Activated CD8-positive, alpha-beta T cell treated with anti-CD3 and anti-CD28 coated beads, Interleukin-2, amount 10 ng/mL, durations not matched to agents 7 days and 5 days (primary cell): ENCODE results near the gene DUOX1. TPM values are rescaled to one million over a fixed set of nuclear protein-coding genes. Genes with fewer than 3 reads are reported as not detected.
"Not testable (repeated sequence)": the region's sequence is repeated elsewhere in the genome, so short reads cannot be mapped to it uniquely, and the experiment has no call there.

Source experiments
- ATAC-seq: fragments of 150-1000 bp; cut with Tn5 transposase; one replicate; pipeline ENCODE4 v1.10.0; 2021; ENCODE audit warnings: moderate library complexity
- CTCF ChIA-PET: fragments of 350-600 bp; sonication (Branson Sonifier 250); formaldehyde crosslinking; loops from one replicate; lab custom pipeline; 2021; ENCODE audit warnings: antibody characterized with exemption; lab: Charles Lee
- POLR2A ChIA-PET: fragments of 350-600 bp; sonication (Branson Sonifier 250); formaldehyde crosslinking; loops from one replicate; lab custom pipeline; 2021; ENCODE audit warnings: antibody characterized with exemption; lab: Charles Lee
- DNase-seq: peaks from one replicate; pipeline ENCODE4 v3.0.0-alpha.2; 2020
- H3K27ac Mint-ChIP-seq: one replicate; pipeline ENCODE4 v1.8.0; 2021; ENCODE audit warnings: mild to moderate bottlenecking, mixed read lengths
- H3K27me3 Mint-ChIP-seq: one replicate; pipeline ENCODE4 v1.8.0; 2021; ENCODE audit warnings: low read depth, mixed read lengths
- H3K36me3 Mint-ChIP-seq: one replicate; pipeline ENCODE4 v1.8.0; 2021; ENCODE audit warnings: low read depth, mixed read lengths
- H3K4me1 Mint-ChIP-seq: one replicate; pipeline ENCODE4 v1.8.0; 2021; ENCODE audit warnings: low read depth, mixed read lengths
- H3K4me3 Mint-ChIP-seq: one replicate; pipeline ENCODE4 v1.8.0; 2021; ENCODE audit warnings: mild to moderate bottlenecking, mixed read lengths
- H3K9me3 Mint-ChIP-seq: one replicate; pipeline ENCODE4 v1.8.0; 2022; ENCODE audit warnings: mixed read lengths; ENCODE audit not compliant: insufficient read depth
- total RNA-seq, 2 experiments: library from RNA; stranded (reverse); gene quantifications; one replicate each; pipeline ENCODE4 v1.2.3, GENCODE V29; 2021

Gene DUOX1
- total RNA-seq, 2 experiments from 2014 or later = not detected

DNA sequence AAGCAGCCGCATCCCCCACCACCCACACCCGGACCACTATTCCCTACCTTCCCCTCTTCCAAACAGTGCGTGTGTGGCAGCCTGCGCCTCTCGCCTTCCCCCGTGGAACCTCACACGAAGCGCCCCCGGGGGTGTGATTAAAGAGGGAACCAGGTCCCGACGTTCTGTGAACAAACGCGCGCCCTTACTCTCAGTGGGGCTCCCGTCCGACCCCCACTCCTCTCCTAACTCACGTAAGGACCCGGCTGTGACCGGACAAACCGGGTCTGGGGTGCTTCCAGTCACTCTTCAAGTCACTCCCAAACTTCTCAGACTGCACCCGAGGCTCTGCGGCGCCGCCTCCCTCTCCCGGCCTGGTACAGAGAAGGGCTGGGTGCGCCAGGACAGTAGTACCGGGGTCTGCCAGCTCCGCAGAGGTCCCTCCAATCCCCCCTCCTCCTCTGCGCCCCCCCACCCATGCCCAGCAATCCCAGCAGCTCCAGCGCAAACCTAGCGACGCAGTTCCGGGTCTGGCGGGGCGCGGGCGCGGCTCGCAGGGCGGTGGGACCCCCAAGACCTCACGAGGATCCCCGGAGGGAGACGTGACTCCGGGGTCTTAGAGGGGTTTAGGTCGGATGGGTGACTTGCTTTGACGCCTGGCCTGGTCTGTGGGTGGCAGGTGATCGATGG, 689 bp upstream of the DUOX1 start:
- no peaks in the 10 kb centered on the region for H3K9me3 Mint-ChIP-seq
- no peak overlapping the region for H3K4me3 Mint-ChIP-seq
- H3K36me3 Mint-ChIP-seq = no peaks in the 10 kb centered on the region
- peaks cover 71% of the 10 kb centered on the region for H3K27me3 Mint-ChIP-seq
- ATAC-seq = no peak
- CTCF ChIA-PET = interaction anchor here (3.6 kb wide), 1 partner anchor 11 kb away, joined by 28 read pairs; no protein-coding TSS in a partner anchor
- no peak for DNase-seq
- no peaks in the 10 kb centered on the region for H3K4me1 Mint-ChIP-seq
- H3K27ac Mint-ChIP-seq = no peak overlapping the region
- POLR2A ChIA-PET = no interaction called here

GRCh38 chr15:45130291-45131000, 652 bp downstream of the DUOX1 start:
- CTCF ChIA-PET = interaction anchor here (3.6 kb wide), 1 partner anchor 12 kb away, joined by 28 read pairs; no protein-coding TSS in a partner anchor
- Mint-ChIP-seq H3K27me3 (peaks cover 72% of the 10 kb centered on the region), H3K27ac (no peak overlapping the region), H3K36me3 (no peaks in the 10 kb centered on the region), H3K4me3 (no peak overlapping the region), H3K9me3 (no peaks in the 10 kb centered on the region), H3K4me1 (peaks cover 5% of the 10 kb centered on the region)
- no peak for ATAC-seq
- POLR2A ChIA-PET = no interaction called here
- DNase-seq = no peak

DNA sequence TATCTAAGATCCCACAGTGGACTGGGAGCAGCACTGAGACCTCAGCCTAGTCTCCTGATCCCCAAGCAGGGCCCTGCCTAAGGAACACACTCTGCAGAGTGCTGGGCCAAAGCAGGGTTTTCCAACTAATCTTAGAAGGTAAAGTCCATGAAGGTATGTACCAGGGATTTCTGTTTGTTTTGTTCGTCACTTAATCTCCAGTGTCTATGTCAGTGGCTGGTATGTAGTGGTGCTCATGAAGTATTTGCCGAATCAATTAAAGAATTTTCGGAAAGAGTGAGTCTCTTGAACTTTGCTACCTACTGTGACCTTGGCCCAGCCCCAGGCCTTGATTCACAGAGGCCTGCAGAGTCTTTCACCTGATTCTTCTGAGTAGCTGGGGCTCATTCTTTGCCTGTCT, 1.7 kb downstream of the DUOX1 start:
- Mint-ChIP-seq H3K27ac (no peak overlapping the region), H3K36me3 (no peaks in the 10 kb centered on the region), H3K4me3 (no peak overlapping the region), H3K4me1 (peaks cover 7% of the 10 kb centered on the region), H3K9me3 (no peaks in the 10 kb centered on the region), H3K27me3 (peaks cover 67% of the 10 kb centered on the region)
- POLR2A ChIA-PET = interaction anchor here (0.6 kb wide), 1 partner anchor 207 kb away, joined by 3 read pairs; no protein-coding TSS in a partner anchor
- CTCF ChIA-PET = interaction anchor here (0.6 to 3.6 kb wide), 2 partner anchors 13 to 665 kb away, joined by 3 to 28 read pairs; no protein-coding TSS in a partner anchor
- no peak for ATAC-seq
- DNase-seq = no peak

DNA sequence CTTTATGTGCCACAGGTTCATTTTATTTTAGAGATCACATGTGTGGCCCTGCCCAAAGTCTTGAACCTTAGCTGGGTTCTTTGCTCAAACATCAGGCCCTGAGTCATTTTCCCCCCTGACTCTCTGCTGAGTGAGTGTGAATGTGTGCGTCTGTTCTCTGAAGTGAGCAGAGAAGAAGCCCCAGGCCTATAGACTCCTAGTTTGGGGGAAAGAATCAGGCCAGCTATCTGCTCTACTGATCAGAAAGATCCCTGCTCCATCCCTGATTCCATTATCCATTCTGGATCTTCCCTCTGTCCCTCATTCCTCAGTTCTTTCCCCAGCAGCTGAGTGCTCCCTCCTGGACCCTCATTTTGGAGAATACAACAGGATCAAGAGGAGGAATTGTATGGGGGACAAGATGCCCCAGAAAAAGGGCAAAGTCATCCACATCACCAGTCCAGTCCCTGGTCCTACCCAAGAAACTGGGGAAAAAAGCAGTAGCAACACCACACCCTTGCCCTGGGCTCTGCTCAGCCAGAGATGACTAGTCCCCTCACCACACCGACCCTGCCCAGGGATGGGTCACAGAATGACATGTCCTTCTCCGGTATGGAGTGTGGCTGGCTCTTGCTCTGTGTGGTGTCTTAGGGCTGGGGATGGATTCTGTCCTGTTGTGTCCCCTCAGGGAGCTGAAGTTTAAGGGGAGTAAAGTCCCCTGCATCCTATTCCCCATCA, 3.2 kb downstream of the DUOX1 start:
- ATAC-seq (no peak), DNase-seq (no peak)
- no peaks in the 10 kb centered on the region for H3K9me3 Mint-ChIP-seq
- H3K36me3 Mint-ChIP-seq = no peaks in the 10 kb centered on the region
- no peak overlapping the region for H3K27ac Mint-ChIP-seq
- peaks cover 63% of the 10 kb centered on the region for H3K27me3 Mint-ChIP-seq
- no peak overlapping the region for H3K4me3 Mint-ChIP-seq
- ChIA-PET POLR2A (no interaction called here), CTCF (interaction anchor here (1.1 to 3.6 kb wide), 3 partner anchors 15 to 35 kb away, joined by 4 to 28 read pairs (median 7); no protein-coding TSS in a partner anchor)
- H3K4me1 Mint-ChIP-seq = peaks cover 7% of the 10 kb centered on the region

- DNase-seq (no peak), ATAC-seq (no peak)
- Mint-ChIP-seq H3K36me3 (no peaks in the 10 kb centered on the region), H3K27me3 (peaks cover 58% of the 10 kb centered on the region), H3K4me1 (peaks cover 7% of the 10 kb centered on the region), H3K9me3 (no peaks in the 10 kb centered on the region), H3K4me3 (no peak overlapping the region), H3K27ac (no peak overlapping the region)
- ChIA-PET POLR2A (no interaction called here), CTCF (interaction anchor here (1.1 to 1.7 kb wide), 2 partner anchors 15 to 35 kb away, joined by 4 to 7 read pairs; no protein-coding TSS in a partner anchor)
Measured at GRCh38 chr15:45133561-45133920, 3.7 kb downstream of the DUOX1 start.

- peaks cover 53% of the 10 kb centered on the region for H3K27me3 Mint-ChIP-seq
- POLR2A ChIA-PET = no interaction called here
- CTCF ChIA-PET = interaction anchor here (1.1 to 1.7 kb wide), 2 partner anchors 16 to 34 kb away, joined by 4 to 7 read pairs; no protein-coding TSS in a partner anchor
Measured at GRCh38 chr15:45134046-45134445, 4.3 kb downstream of the DUOX1 start.

GRCh38 chr15:45134682-45135604, 5.1 kb downstream of the DUOX1 start:
- Mint-ChIP-seq H3K27ac (no peak overlapping the region), H3K9me3 (no peaks in the 10 kb centered on the region), H3K4me3 (peak overlapping the region; percentile 13), H3K27me3 (peaks cover 49% of the 10 kb centered on the region), H3K36me3 (no peaks in the 10 kb centered on the region), H3K4me1 (peaks cover 7% of the 10 kb centered on the region)
- peak; percentile 37 for ATAC-seq
- no peak for DNase-seq
- CTCF ChIA-PET = interaction anchor here (1.1 to 1.7 kb wide), 2 partner anchors 8 to 33 kb away, joined by 3 to 4 read pairs; no protein-coding TSS in a partner anchor
- POLR2A ChIA-PET = no interaction called here

More at GRCh38 chr15:45134046-45134445, 4.3 kb downstream of the DUOX1 start:
- no peak for ATAC-seq
- Mint-ChIP-seq H3K4me1 (peaks cover 7% of the 10 kb centered on the region), H3K4me3 (no peak overlapping the region), H3K27ac (no peak overlapping the region), H3K9me3 (no peaks in the 10 kb centered on the region), H3K36me3 (no peaks in the 10 kb centered on the region)
- DNase-seq = no peak

DNA sequence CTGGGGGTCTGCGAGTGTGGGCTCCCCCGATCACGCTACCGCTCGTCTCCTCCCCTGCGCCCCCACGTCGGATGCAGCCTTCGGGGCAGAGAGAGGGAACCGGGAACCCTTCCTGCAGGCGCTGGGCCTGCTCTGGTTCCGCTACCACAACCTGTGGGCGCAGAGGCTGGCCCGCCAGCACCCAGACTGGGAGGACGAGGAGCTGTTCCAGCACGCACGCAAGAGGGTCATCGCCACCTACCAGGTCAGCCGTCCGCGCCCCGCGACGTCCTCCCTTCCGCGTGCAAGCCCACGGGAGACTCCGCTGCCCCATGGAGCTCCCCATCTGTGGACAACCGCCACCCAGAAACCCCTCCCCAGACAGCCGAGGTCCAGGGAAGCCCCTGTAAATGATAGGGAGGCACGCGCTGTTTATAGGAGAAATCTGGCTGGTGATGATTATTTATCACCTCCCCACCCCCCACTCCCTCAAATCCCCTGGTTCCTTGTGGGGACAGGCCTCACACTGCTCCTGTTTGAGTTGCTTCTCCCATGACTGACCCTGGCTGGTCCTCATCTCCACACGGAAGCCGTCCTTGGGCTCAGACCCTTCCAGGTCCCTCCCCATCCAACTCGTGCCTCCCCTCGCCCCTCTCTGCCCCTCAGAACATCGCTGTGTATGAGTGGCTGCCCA, 6.0 kb downstream of the DUOX1 start:
- H3K9me3 Mint-ChIP-seq, ATAC-seq, H3K4me1 Mint-ChIP-seq, H3K27ac Mint-ChIP-seq, H3K36me3 Mint-ChIP-seq, DNase-seq, POLR2A ChIA-PET, H3K4me3 Mint-ChIP-seq: not testable (repeated sequence)
- peaks cover 42% of the 10 kb centered on the region for H3K27me3 Mint-ChIP-seq
- CTCF ChIA-PET = interaction anchor here (1.1 kb wide), 1 partner anchor 9 kb away, joined by 3 read pairs; no protein-coding TSS in a partner anchor

DNA sequence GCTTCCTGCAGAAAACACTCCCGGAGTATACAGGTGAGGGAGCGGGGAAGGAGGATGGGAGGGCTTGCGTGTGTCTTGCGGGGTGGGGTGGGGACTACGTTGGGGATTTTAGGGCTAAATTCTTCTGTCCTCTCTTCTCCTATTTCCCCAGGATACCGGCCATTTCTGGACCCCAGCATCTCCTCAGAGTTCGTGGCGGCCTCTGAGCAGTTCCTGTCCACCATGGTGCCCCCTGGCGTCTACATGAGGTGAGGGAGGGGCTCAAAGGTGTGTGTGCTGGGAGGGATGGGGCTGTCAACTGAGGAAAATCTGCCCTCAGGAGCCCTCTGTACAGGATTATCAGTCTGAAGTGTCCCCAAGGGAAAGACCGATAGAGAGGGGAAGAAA, 6.6 kb downstream of the DUOX1 start:
- Mint-ChIP-seq H3K4me1 (peaks cover 7% of the 10 kb centered on the region), H3K9me3 (no peaks in the 10 kb centered on the region), H3K36me3 (no peaks in the 10 kb centered on the region), H3K27me3 (peaks cover 38% of the 10 kb centered on the region), H3K4me3 (no peak overlapping the region), H3K27ac (no peak overlapping the region)
- ChIA-PET CTCF (no interaction called here), POLR2A (no interaction called here)
- DNase-seq = no peak
- no peak for ATAC-seq

GRCh38 chr15:45137703-45138102, 7.9 kb downstream of the DUOX1 start:
- Mint-ChIP-seq H3K36me3 (no peaks in the 10 kb centered on the region), H3K27me3 (peaks cover 31% of the 10 kb centered on the region), H3K4me1 (peaks cover 7% of the 10 kb centered on the region), H3K9me3 (no peaks in the 10 kb centered on the region), H3K4me3 (no peak overlapping the region), H3K27ac (no peak overlapping the region)
- no peak for ATAC-seq
- no peak for DNase-seq
- ChIA-PET CTCF (interaction anchor here (2.2 kb wide), 1 partner anchor 20 kb away, joined by 12 read pairs; no protein-coding TSS in a partner anchor), POLR2A (no interaction called here)
